ENCODE measurements around the gene SLC4A9. TPM values are rescaled to one million over a fixed set of nuclear protein-coding genes. Genes with fewer than 3 reads are reported as not detected.
A peak's percentile ranks its signal among the peaks of the same experiment; 100 is the strongest.

The SLC4A9 gene
- total RNA-seq: 1.8 to 2.5 TPM (median 2.2 TPM) in 3 replicates

- H3K36me3 Mint-ChIP-seq: no peaks in the 10 kb centered on the region
- no peak for TF ChIP-seq CTCF (IDR thresholded peaks at IDR 0.05; ENCODE audit: unreplicated experiment)
- peak within 1 kb of the TSS; percentile 89 for H3K27ac Mint-ChIP-seq
- H3K4me3 Mint-ChIP-seq: no peak within 1 kb of the TSS
- peaks cover 16% of the 10 kb centered on the region for H3K4me1 Mint-ChIP-seq
- H3K9me3 Mint-ChIP-seq: no peaks in the 10 kb centered on the region
- DNase-seq (ENCODE audit: low spot score in 2 of 2, unreplicated experiment in 2 of 2): no peak
- H3K27me3 Mint-ChIP-seq (ENCODE audit: low read depth): no peaks in the 10 kb centered on the region
Measured at GRCh38 chr5:140360101-140360500, at the start of gene SLC4A9. Gene SLC4A9 (plus strand): TSS chr5:140360194. CDS start chr5:140360237, 43 bp downstream.

GRCh38 chr5:140310434-140310833 is 49.6 kb upstream of the SLC4A9 start:
- H3K27ac Mint-ChIP-seq: no peak overlapping the region
- H3K27me3 Mint-ChIP-seq (ENCODE audit: low read depth): no peaks in the 10 kb centered on the region
- no peak for DNase-seq (ENCODE audit: low spot score in 2 of 2, unreplicated experiment in 2 of 2)
- no peaks in the 10 kb centered on the region for H3K4me1 Mint-ChIP-seq
- no peaks in the 10 kb centered on the region for H3K36me3 Mint-ChIP-seq
- H3K9me3 Mint-ChIP-seq: no peaks in the 10 kb centered on the region
- TF ChIP-seq CTCF (IDR thresholded peaks at IDR 0.05; ENCODE audit: unreplicated experiment): no peak
- no peak overlapping the region for H3K4me3 Mint-ChIP-seq

- no peak for DNase-seq (ENCODE audit: low spot score in 2 of 2, unreplicated experiment in 2 of 2)
- H3K4me1 Mint-ChIP-seq: no peaks in the 10 kb centered on the region
- H3K9me3 Mint-ChIP-seq: no peaks in the 10 kb centered on the region
Measured at GRCh38 chr5:140311011-140311467, 49.0 kb upstream of the SLC4A9 start.

GRCh38 chr5:140312067-140312790 is 47.8 kb upstream of the SLC4A9 start:
- H3K4me1 Mint-ChIP-seq: no peaks in the 10 kb centered on the region
- no peak for TF ChIP-seq CTCF (IDR thresholded peaks at IDR 0.05; ENCODE audit: unreplicated experiment)
- H3K27ac Mint-ChIP-seq: no peak overlapping the region
- H3K9me3 Mint-ChIP-seq: no peaks in the 10 kb centered on the region
- no peak for DNase-seq (ENCODE audit: low spot score in 2 of 2, unreplicated experiment in 2 of 2)
- H3K4me3 Mint-ChIP-seq: no peak overlapping the region
- no peaks in the 10 kb centered on the region for H3K27me3 Mint-ChIP-seq (ENCODE audit: low read depth)
- H3K36me3 Mint-ChIP-seq: no peaks in the 10 kb centered on the region

More at GRCh38 chr5:140311011-140311467, 49.0 kb upstream of the SLC4A9 start:
- Mint-ChIP-seq H3K27ac (no peak overlapping the region), H3K36me3 (no peaks in the 10 kb centered on the region), H3K27me3 (ENCODE audit: low read depth) (no peaks in the 10 kb centered on the region), H3K4me3 (no peak overlapping the region)
- no peak for TF ChIP-seq CTCF (IDR thresholded peaks at IDR 0.05; ENCODE audit: unreplicated experiment)

- no peak overlapping the region for H3K4me3 Mint-ChIP-seq
- no peaks in the 10 kb centered on the region for H3K36me3 Mint-ChIP-seq
- H3K9me3 Mint-ChIP-seq: no peaks in the 10 kb centered on the region
- H3K27ac Mint-ChIP-seq: no peak overlapping the region
- H3K4me1 Mint-ChIP-seq: no peaks in the 10 kb centered on the region
- no peak for TF ChIP-seq CTCF (IDR thresholded peaks at IDR 0.05; ENCODE audit: unreplicated experiment)
- DNase-seq (ENCODE audit: low spot score in 2 of 2, unreplicated experiment in 2 of 2): no peak
- H3K27me3 Mint-ChIP-seq (ENCODE audit: low read depth): no peaks in the 10 kb centered on the region
Measured at GRCh38 chr5:140312791-140313189, 47.2 kb upstream of the SLC4A9 start.

Data from mesothelial cell of epicardium (in vitro differentiated cells).